ENCODE data around the gene KIF27.
"Not testable (repeated sequence)": the region's sequence is repeated elsewhere in the genome, so short reads cannot be mapped to it uniquely, and the experiment has no call there.

GRCh38 chr9:83881687-83882408 is 39.4 kb downstream of the KIF27 start:
- not testable (repeated sequence) for TF ChIP-seq CTCF, POLR2A (IDR thresholded peaks at IDR 0.05)

Data from tibial nerve (tissue), 3 donors.